ENCODE measurements around the gene IFFO2.

- no peak for TF ChIP-seq CTCF (IDR thresholded peaks at IDR 0.05)
- TF ChIP-seq POLR2A (IDR thresholded peaks at IDR 0.05) = no peak
Measured at GRCh38 chr1:18981242-18981641, 24.8 kb upstream of the IFFO2 start.
